Measurements from ENCODE around the gene LRBA.

The LRBA gene

GRCh38 chr4:150948074-150948473 is 67.0 kb downstream of the LRBA start:
- Histone ChIP-seq H3K4me3 (ENCODE audit: low read length in 2 of 2) (no peak overlapping the region), H2BK15ac (ENCODE audit: low read length) (no peak overlapping the region), H2AK5ac (ENCODE audit: low read depth, low read length) (no peak overlapping the region), H3K23ac (ENCODE audit: low read depth, low read length, poor library complexity) (no peak overlapping the region), H2BK5ac (ENCODE audit: low read length) (no peak overlapping the region), H3K9ac (ENCODE audit: low read depth, low read length, poor library complexity) (no peak overlapping the region), H3K18ac (ENCODE audit: low read length) (no peak overlapping the region), H3K14ac (ENCODE audit: low read length) (no peak overlapping the region), H3K4ac (ENCODE audit: low read length) (no peak overlapping the region), H3K27me3 (ENCODE audit: control insufficient read depth in 3 of 3, insufficient read depth in 3 of 3, low read depth in 1 of 3, low read length in 3 of 3) (no peaks in the 10 kb centered on the region), H3K9me3 (replicated peaks in 1 of 2; ENCODE audit: control insufficient read depth in 2 of 2, insufficient read depth in 1 of 2, low read depth in 1 of 2, low read length in 2 of 2) (peaks cover 0 to 2% of the 10 kb centered on the region in 2 donors), H3K27ac (replicated peaks; ENCODE audit: low read length) (no peak overlapping the region), H2AFZ (ENCODE audit: low read length) (no peak overlapping the region), H3K79me1 (ENCODE audit: low read depth, low read length) (peaks cover 2% of the 10 kb centered on the region), H3K4me2 (ENCODE audit: insufficient read depth, low read length, poor library complexity, severe bottlenecking) (no peak overlapping the region), H2BK120ac (ENCODE audit: low read depth, low read length) (no peak overlapping the region), H4K91ac (ENCODE audit: low read depth, low read length, poor library complexity) (no peak overlapping the region), H3K4me1 (ENCODE audit: control insufficient read depth in 2 of 2, insufficient read depth in 1 of 2, low read depth in 1 of 2, low read length in 2 of 2) (no peaks in the 10 kb centered on the region), H4K8ac (ENCODE audit: low read depth, low read length) (no peak overlapping the region), H2BK12ac (ENCODE audit: low read length) (no peak overlapping the region), H3K36me3 (replicated peaks in 1 of 2; ENCODE audit: control insufficient read depth in 2 of 2, insufficient read depth in 2 of 2, low read length in 2 of 2) (no peaks in the 10 kb centered on the region)
- no peak for DNase-seq (ENCODE audit: low spot score)

DNA sequence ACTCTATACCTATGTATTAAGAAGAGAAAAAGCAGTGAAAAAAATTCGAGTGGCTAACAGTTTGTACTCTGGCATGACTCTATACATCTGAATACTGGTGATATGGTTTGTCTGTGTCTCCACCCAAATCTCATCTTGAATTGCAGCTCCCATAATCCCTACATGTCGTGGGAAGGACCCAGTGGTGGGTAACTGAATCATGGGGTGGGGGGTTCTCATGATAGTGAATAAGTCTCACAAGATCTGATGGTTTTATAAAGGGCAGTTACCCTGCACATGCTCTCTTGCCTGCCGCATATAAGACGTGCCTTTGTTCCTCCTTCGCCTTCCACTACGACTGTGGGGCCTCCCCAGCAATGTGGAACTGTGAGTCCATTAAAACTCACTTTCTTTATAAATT is 70.4 kb downstream of the LRBA start:
- no CpG with 5 or more reads among the region's 6 CpGs for WGBS, 2 donors (ENCODE audit: extremely low coverage in 2 of 2, insufficient read length in 2 of 2, insufficient replicate concordance in 1 of 2)
- H2BK120ac ChIP-seq (ENCODE audit: low read depth, low read length): no peak overlapping the region
- no peak overlapping the region for H2BK5ac ChIP-seq (ENCODE audit: low read length)
- no peak overlapping the region for H4K91ac ChIP-seq (ENCODE audit: low read depth, low read length, poor library complexity)
- H3K36me3 ChIP-seq (replicated peaks in 1 of 2; ENCODE audit: control insufficient read depth in 2 of 2, insufficient read depth in 2 of 2, low read length in 2 of 2): no peaks in the 10 kb centered on the region
- H3K27me3 ChIP-seq (ENCODE audit: control insufficient read depth in 3 of 3, insufficient read depth in 3 of 3, low read depth in 1 of 3, low read length in 3 of 3): no peaks in the 10 kb centered on the region
- peak overlapping the region; percentile 8 for H3K14ac ChIP-seq (ENCODE audit: low read length)
- H2AK5ac ChIP-seq (ENCODE audit: low read depth, low read length): no peak overlapping the region
- peaks cover 2% of the 10 kb centered on the region for H3K79me1 ChIP-seq (ENCODE audit: low read depth, low read length)
- H2BK12ac ChIP-seq (ENCODE audit: low read length): no peak overlapping the region
- no peak for DNase-seq (ENCODE audit: low spot score)
- no peaks in the 10 kb centered on the region for H3K9me3 ChIP-seq (replicated peaks in 1 of 2; ENCODE audit: control insufficient read depth in 2 of 2, insufficient read depth in 1 of 2, low read depth in 1 of 2, low read length in 2 of 2)
- no peak overlapping the region for H3K27ac ChIP-seq (replicated peaks; ENCODE audit: low read length)
- H3K4me3 ChIP-seq (ENCODE audit: low read length in 2 of 2): no peak overlapping the region
- no peak overlapping the region for H3K18ac ChIP-seq (ENCODE audit: low read length)
- no peak overlapping the region for H3K9ac ChIP-seq (ENCODE audit: low read depth, low read length, poor library complexity)
- no peak overlapping the region for H2BK15ac ChIP-seq (ENCODE audit: low read length)
- H4K8ac ChIP-seq (ENCODE audit: low read depth, low read length): no peak overlapping the region
- no peak overlapping the region for H3K23ac ChIP-seq (ENCODE audit: low read depth, low read length, poor library complexity)
- H3K4ac ChIP-seq (ENCODE audit: low read length): no peak overlapping the region
- H3K4me2 ChIP-seq (ENCODE audit: insufficient read depth, low read length, poor library complexity, severe bottlenecking): no peak overlapping the region
- no peak overlapping the region for H2AFZ ChIP-seq (ENCODE audit: low read length)
- no peaks in the 10 kb centered on the region for H3K4me1 ChIP-seq (ENCODE audit: control insufficient read depth in 2 of 2, insufficient read depth in 1 of 2, low read depth in 1 of 2, low read length in 2 of 2)

- no peaks in the 10 kb centered on the region for H3K36me3 ChIP-seq (replicated peaks in 1 of 2; ENCODE audit: control insufficient read depth in 2 of 2, insufficient read depth in 2 of 2, low read length in 2 of 2)
- DNase-seq (ENCODE audit: low spot score): no peak
- no peak overlapping the region for H3K4ac ChIP-seq (ENCODE audit: low read length)
- H3K79me1 ChIP-seq (ENCODE audit: low read depth, low read length): peaks cover 2% of the 10 kb centered on the region
- H4K91ac ChIP-seq (ENCODE audit: low read depth, low read length, poor library complexity): no peak overlapping the region
- H3K23ac ChIP-seq (ENCODE audit: low read depth, low read length, poor library complexity): no peak overlapping the region
- no peak overlapping the region for H2BK120ac ChIP-seq (ENCODE audit: low read depth, low read length)
- no peak overlapping the region for H3K9ac ChIP-seq (ENCODE audit: low read depth, low read length, poor library complexity)
- no CpG with 5 or more reads among the region's 2 CpGs for WGBS, 2 donors (ENCODE audit: extremely low coverage in 2 of 2, insufficient read length in 2 of 2, insufficient replicate concordance in 1 of 2)
- H2BK5ac ChIP-seq (ENCODE audit: low read length): no peak overlapping the region
- H3K4me3 ChIP-seq (ENCODE audit: low read length in 2 of 2): no peak overlapping the region
- no peaks in the 10 kb centered on the region for H3K9me3 ChIP-seq (replicated peaks in 1 of 2; ENCODE audit: control insufficient read depth in 2 of 2, insufficient read depth in 1 of 2, low read depth in 1 of 2, low read length in 2 of 2)
- no peak overlapping the region for H2AK5ac ChIP-seq (ENCODE audit: low read depth, low read length)
- H2AFZ ChIP-seq (ENCODE audit: low read length): no peak overlapping the region
- peaks cover 0 to 2% of the 10 kb centered on the region in 2 donors for H3K4me1 ChIP-seq (ENCODE audit: control insufficient read depth in 2 of 2, insufficient read depth in 1 of 2, low read depth in 1 of 2, low read length in 2 of 2)
- no peak overlapping the region for H2BK12ac ChIP-seq (ENCODE audit: low read length)
- H3K14ac ChIP-seq (ENCODE audit: low read length): no peak overlapping the region
- no peak overlapping the region for H3K4me2 ChIP-seq (ENCODE audit: insufficient read depth, low read length, poor library complexity, severe bottlenecking)
- no peak overlapping the region for H3K18ac ChIP-seq (ENCODE audit: low read length)
- no peak overlapping the region for H3K27ac ChIP-seq (replicated peaks; ENCODE audit: low read length)
- no peak overlapping the region for H4K8ac ChIP-seq (ENCODE audit: low read depth, low read length)
- no peak overlapping the region for H2BK15ac ChIP-seq (ENCODE audit: low read length)
- H3K27me3 ChIP-seq (ENCODE audit: control insufficient read depth in 3 of 3, insufficient read depth in 3 of 3, low read depth in 1 of 3, low read length in 3 of 3): no peaks in the 10 kb centered on the region
Observed at GRCh38 chr4:150943818-150944217, 71.3 kb downstream of the LRBA start.

DNA sequence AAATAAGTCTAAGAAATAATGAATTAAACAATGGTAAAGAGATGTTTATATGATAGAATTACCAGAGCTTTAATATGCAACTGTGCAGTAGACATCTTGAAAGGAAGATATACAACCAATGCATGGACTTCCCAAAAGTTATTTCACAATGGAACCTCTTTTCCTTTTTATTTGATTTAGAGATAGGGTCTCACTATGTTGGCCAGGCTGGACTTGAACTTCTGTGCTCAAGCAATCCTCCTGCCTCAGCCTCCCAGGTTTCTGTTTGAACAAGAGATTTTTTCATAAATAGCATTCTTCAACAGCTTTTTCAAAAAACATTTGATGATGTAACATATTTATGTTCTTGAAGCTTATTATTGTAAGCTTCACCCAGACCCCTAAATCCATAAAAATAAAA is 72.0 kb downstream of the LRBA start:
- Histone ChIP-seq H3K27me3 (ENCODE audit: control insufficient read depth in 3 of 3, insufficient read depth in 3 of 3, low read depth in 1 of 3, low read length in 3 of 3) (no peaks in the 10 kb centered on the region), H3K14ac (ENCODE audit: low read length) (no peak overlapping the region), H3K4me1 (ENCODE audit: control insufficient read depth in 2 of 2, insufficient read depth in 1 of 2, low read depth in 1 of 2, low read length in 2 of 2) (peaks cover 2 to 5% of the 10 kb centered on the region in 2 donors), H2BK12ac (ENCODE audit: low read length) (no peak overlapping the region), H2BK120ac (ENCODE audit: low read depth, low read length) (no peak overlapping the region), H4K91ac (ENCODE audit: low read depth, low read length, poor library complexity) (no peak overlapping the region), H3K27ac (replicated peaks; ENCODE audit: low read length) (no peak overlapping the region), H3K9ac (ENCODE audit: low read depth, low read length, poor library complexity) (no peak overlapping the region), H3K79me1 (ENCODE audit: low read depth, low read length) (peaks cover 2% of the 10 kb centered on the region), H2BK5ac (ENCODE audit: low read length) (no peak overlapping the region), H2AFZ (ENCODE audit: low read length) (no peak overlapping the region), H3K4me2 (ENCODE audit: insufficient read depth, low read length, poor library complexity, severe bottlenecking) (no peak overlapping the region), H3K4ac (ENCODE audit: low read length) (no peak overlapping the region), H3K9me3 (replicated peaks in 1 of 2; ENCODE audit: control insufficient read depth in 2 of 2, insufficient read depth in 1 of 2, low read depth in 1 of 2, low read length in 2 of 2) (no peaks in the 10 kb centered on the region), H3K36me3 (replicated peaks in 1 of 2; ENCODE audit: control insufficient read depth in 2 of 2, insufficient read depth in 2 of 2, low read length in 2 of 2) (no peaks in the 10 kb centered on the region), H2BK15ac (ENCODE audit: low read length) (no peak overlapping the region), H2AK5ac (ENCODE audit: low read depth, low read length) (no peak overlapping the region), H3K23ac (ENCODE audit: low read depth, low read length, poor library complexity) (no peak overlapping the region), H3K18ac (ENCODE audit: low read length) (no peak overlapping the region), H4K8ac (ENCODE audit: low read depth, low read length) (no peak overlapping the region), H3K4me3 (ENCODE audit: low read length in 2 of 2) (no peak overlapping the region)
- DNase-seq (ENCODE audit: low spot score): no peak
